GM12878 (cell line): ENCODE results near the gene MGMT. TPM values are rescaled to one million over a fixed set of nuclear protein-coding genes. Genes with fewer than 3 reads are reported as not detected.

Experiments
- ATAC-seq: fragments of 200-7000 bp; cut with Tn5 transposase; 3 replicates; pipeline ENCODE4 v1.9.1; 2020; ENCODE audit warnings: mild to moderate bottlenecking, moderate library complexity
- BruUV-seq: library from RNA; stranded (reverse); fragments of 400-500 nt; replicated peaks from 2 replicates; lab custom pipeline; 2021; lab: Mats Ljungman, UMichigan
- CTCF ChIA-PET: fragments of 300-600 bp; sonication (Branson Sonifier 250); formaldehyde crosslinking; extraction: SDS; loops from one replicate; lab custom pipeline; 2021; ENCODE audit warnings: inconsistent platforms; lab: Yijun Ruan, JAX
- POLR2A ChIA-PET: fragments of 350-600 bp; formaldehyde crosslinking; extraction: SDS; loops from one replicate; lab custom pipeline; 2021; ENCODE audit warnings: inconsistent platforms; lab: Charles Lee
- RAD21 ChIA-PET: fragments of 300-600 bp; sonication (Branson Sonifier 250); formaldehyde crosslinking; loops from one replicate; lab custom pipeline; 2023; ENCODE audit warnings: antibody characterized with exemption; ENCODE audit not compliant: unreplicated experiment; lab: Charles Lee
- SMC1A ChIA-PET: fragments of 300-600 bp; sonication (Branson Sonifier 250); formaldehyde crosslinking; loops from one replicate; lab custom pipeline; 2023; ENCODE audit not compliant: unreplicated experiment, uncharacterized antibody; lab: Charles Lee
- DNase-seq: peaks from one replicate; pipeline ENCODE4 v3.0.0-alpha.2; 2011; ENCODE audit warnings: low read depth, low spot score
- FAIRE-seq: peaks from 3 replicates; lab custom pipeline; 2011; peaks lifted over from hg19 to GRCh38; lab: Jason Lieb, UNC
- H2AFZ ChIP-seq: 2 replicates; pipeline ENCODE4 v1.6.0; 2011; ENCODE audit warnings: low read depth, low read length, control low read depth; ENCODE audit not compliant: control insufficient read depth
- H3K27ac ChIP-seq: 2 replicates; pipeline ENCODE4 v1.5.1; 2011; ENCODE audit warnings: control low read depth; ENCODE audit not compliant: control insufficient read depth, insufficient read depth
- H3K27me3 ChIP-seq, 2 experiments: replicated peaks in 1 of 2; 2 replicates each; pipeline versions ENCODE4 v1.6.0 to v1.6.1; 2011; ENCODE audit warnings: low read length in 1 of 2; ENCODE audit not compliant: control insufficient read depth in 2 of 2, insufficient read depth in 2 of 2
- H3K36me3 ChIP-seq, 2 experiments: 2 replicates each; pipeline ENCODE4 v1.5.1; 2011; ENCODE audit warnings: low read length in 1 of 2; ENCODE audit not compliant: control insufficient read depth in 2 of 2, insufficient read depth in 2 of 2
- H3K4me1 ChIP-seq: 2 replicates; pipeline ENCODE4 v1.6.1; 2011; ENCODE audit warnings: mild to moderate bottlenecking, low read length, moderate library complexity, mixed read lengths; ENCODE audit not compliant: control insufficient read depth, insufficient read depth
- H3K4me2 ChIP-seq: 2 replicates; pipeline ENCODE4 v1.6.0; 2011; ENCODE audit warnings: control low read depth; ENCODE audit not compliant: control insufficient read depth, insufficient read depth
- H3K4me3 ChIP-seq: fragments of 200-600 bp; sonication (generic); 2 replicates; pipeline ENCODE4 v1.5.1; 2016
- H3K79me2 ChIP-seq: 2 replicates; pipeline ENCODE4 v1.6.0; 2011; ENCODE audit warnings: low read length; ENCODE audit not compliant: control insufficient read depth, insufficient read depth
- H3K9ac ChIP-seq: 2 replicates; pipeline ENCODE4 v1.8.0; 2011; ENCODE audit warnings: low read length, control low read depth, mixed read lengths; ENCODE audit not compliant: control insufficient read depth, insufficient read depth
- H3K9me3 ChIP-seq: replicated peaks from 3 replicates; pipeline ENCODE4 v1.5.1; 2011; ENCODE audit warnings: mild to moderate bottlenecking, low read length; ENCODE audit not compliant: control insufficient read depth, insufficient read depth
- H4K20me1 ChIP-seq: 2 replicates; pipeline ENCODE4 v1.6.0; 2011; ENCODE audit not compliant: control insufficient read depth, insufficient read depth
- ATF7 ChIP-seq: fragments of 450-650 bp; IDR thresholded peaks from 2 replicates; pipeline ENCODE4 v1.6.1; 2016; ENCODE audit warnings: low read depth, mild to moderate bottlenecking
- CBX5 ChIP-seq: sonication (generic); IDR thresholded peaks from 2 replicates; pipeline ENCODE4 v1.6.1; 2016; ENCODE audit warnings: low read depth, moderate library complexity, mild to moderate bottlenecking, inconsistent platforms
- E2F4 ChIP-seq: IDR thresholded peaks from 2 replicates; pipeline ENCODE4 v1.6.1; 2012; ENCODE audit warnings: low read depth, low read length, improper control_type of control experiment
- IRF4 ChIP-seq: IDR thresholded peaks from 2 replicates; pipeline ENCODE4 v1.6.1; 2011; ENCODE audit warnings: low read depth, low read length
- MEF2B ChIP-seq: fragments of 450-650 bp; IDR thresholded peaks from 2 replicates; pipeline ENCODE4 v1.6.1; 2018; ENCODE audit warnings: mild to moderate bottlenecking, moderate library complexity; ENCODE audit not compliant: partially characterized antibody, poor library complexity, severe bottlenecking
- MTA3 ChIP-seq: IDR thresholded peaks from 2 replicates; pipeline ENCODE4 v1.6.1; 2012; ENCODE audit warnings: low read length, inconsistent platforms, borderline replicate concordance
- NFIC ChIP-seq: IDR thresholded peaks from 2 replicates; pipeline ENCODE4 v1.6.1; 2012; ENCODE audit warnings: low read depth, mild to moderate bottlenecking, inconsistent platforms, low read length, moderate library complexity
- PML ChIP-seq: IDR thresholded peaks from 2 replicates; pipeline ENCODE4 v1.6.1; 2012; ENCODE audit warnings: low read length, inconsistent platforms
- RB1 ChIP-seq: fragments of 450-650 bp; formaldehyde crosslinking; IDR thresholded peaks from 2 replicates; pipeline ENCODE4 v1.6.1; 2017; ENCODE audit warnings: mild to moderate bottlenecking, borderline replicate concordance
- RUNX3 ChIP-seq: IDR thresholded peaks from 2 replicates; pipeline ENCODE4 v1.6.1; 2012; ENCODE audit warnings: low read length, inconsistent platforms
- SIX5 ChIP-seq: IDR thresholded peaks from 2 replicates; pipeline ENCODE4 v1.6.1; 2011; ENCODE audit warnings: mild to moderate bottlenecking, low read depth, low read length, moderate library complexity; ENCODE audit not compliant: severe bottlenecking
- TCF12 ChIP-seq: IDR thresholded peaks from 2 replicates; pipeline ENCODE4 v1.6.1; 2011; ENCODE audit warnings: low read depth, mild to moderate bottlenecking, low read length
- TCF7 ChIP-seq: IDR thresholded peaks from 2 replicates; pipeline ENCODE4 v1.6.1; 2014; ENCODE audit warnings: antibody characterized with exemption, borderline replicate concordance
- ZBTB11 ChIP-seq: fragments of 450-650 bp; formaldehyde crosslinking; IDR thresholded peaks from 2 replicates; pipeline ENCODE4 v1.5.0; 2022; ENCODE audit warnings: mild to moderate bottlenecking, missing genetic modification characterization
- ZBTB33 ChIP-seq: fragments of 450-650 bp; IDR thresholded peaks from 2 replicates; pipeline ENCODE4 v1.6.1; 2017; ENCODE audit warnings: mild to moderate bottlenecking
- ZBTB40 ChIP-seq: fragments of 450-650 bp; IDR thresholded peaks from 2 replicates; pipeline ENCODE4 v1.6.1; 2016; ENCODE audit warnings: mild to moderate bottlenecking, moderate library complexity, borderline replicate concordance
- WGBS: methylation state at CpG from one replicate; pipeline ENCODE4 v1.1.6; 2016; ENCODE audit warnings: low lambda C conversion rate; ENCODE audit not compliant: insufficient replicate concordance, insufficient coverage; ENCODE audit errors: missing lambda C conversion rate; 5-methylcytosine and 5-hydroxymethylcytosine counted together
- in situ Hi-C: fragments of 300-500 bp; cut with MboI; formaldehyde crosslinking; loops from 9 replicates; pipeline ENCODE4 v1.14.3; 2018; ENCODE audit warnings: mixed read lengths
- intact Hi-C: fragments of 100-400 bp; cut with micrococcal nuclease; formaldehyde crosslinking; loops from one replicate; pipeline ENCODE4 v1.14.2; 2022; ENCODE audit not compliant: unreplicated experiment
- polyA plus RNA-seq, 11 experiments: library from polyadenylated mRNA; depleted of rRNA in 4 of 11; unstranded in 6 of 11; stranded (reverse) in 5 of 11; fragments of >200 nt; fragmentation: Nextera tagmentation in 4 of 11; fragmentation: Illumina TruSeq in 1 of 11; extraction: Ambion mirVana in 4 of 11; extraction: Trizol in 1 of 11; gene quantifications; 1 replicate in 1 of 11; 2 replicates in 10 of 11; pipeline versions ENCODE4 v1.2.1 to v1.2.3, GENCODE V29; 2011 to 2016; ENCODE audit warnings: inconsistent platforms in 2 of 11, missing spikeins in 2 of 11, low read depth in 1 of 11
- total RNA-seq, 4 experiments: library from RNA; depleted of rRNA in 3 of 4; stranded (reverse); fragments of >200 nt in 3 of 4; fragmentation: Illumina TruSeq in 1 of 4; extraction: Trizol in 1 of 4; gene quantifications; 2 replicates each; pipeline versions ENCODE4 v1.2.1 to v1.2.3, GENCODE V29; 2013 to 2021

The MGMT gene
- total and polyA plus RNA-seq, 10 of the 15 experiments (the other 5 are each of a cell fraction or from before 2014, with no cell fraction given) = 0.16 to 24.2 (median 13.3) TPM

GRCh38 chr10:129579228-129579627, 112.2 kb downstream of the MGMT start:
- SMC1A ChIA-PET = no interaction called here
- no peaks in the 10 kb centered on the region for H3K79me2 ChIP-seq
- TF ChIP-seq RUNX3 (no peak), TCF7 (no peak), E2F4 (no peak), MTA3 (no peak), ZBTB33 (no peak), TCF12 (no peak), NFIC (no peak), MEF2B (no peak), ATF7 (no peak), ZBTB40 (no peak), ZBTB11 (CRISPR knock-in tag) (no peak), IRF4 (no peak), CBX5 (no peak), SIX5 (no peak), RB1 (no peak), PML (no peak)

More at GRCh38 chr10:129579228-129579627, 112.2 kb downstream of the MGMT start:
- Histone ChIP-seq H3K9ac (no peak overlapping the region), H3K4me2 (no peak overlapping the region), H3K36me3 (no peaks in the 10 kb centered on the region), H3K9me3 (no peaks in the 10 kb centered on the region; the same call in none of the 3 replicates), H3K4me1 (no peaks in the 10 kb centered on the region), H4K20me1 (no peaks in the 10 kb centered on the region), H3K4me3 (no peak overlapping the region), H2AFZ (no peak overlapping the region), H3K27ac (no peak overlapping the region), H3K27me3 (no peaks in the 10 kb centered on the region)
- POLR2A ChIA-PET = no interaction called here
- DNase-seq = no peak
- CTCF ChIA-PET = no interaction called here
- RAD21 ChIA-PET = no interaction called here
- intact Hi-C loops (no loop called here), in situ Hi-C loops (no loop called here)
- 90% methylated on average over 12 of the region's 12 CpGs for WGBS
- ATAC-seq = no peak
- FAIRE-seq = no peak
- no TSS peak for BruUV-seq
